ENCODE data around the gene ITPK1.

ITPK1 gene

GRCh38 chr14:93028724-93029076, 87.0 kb downstream of the ITPK1 start:
- no peak for TF ChIP-seq TAF1 (IDR thresholded peaks at IDR 0.05; ENCODE audit: low read depth)

DNA sequence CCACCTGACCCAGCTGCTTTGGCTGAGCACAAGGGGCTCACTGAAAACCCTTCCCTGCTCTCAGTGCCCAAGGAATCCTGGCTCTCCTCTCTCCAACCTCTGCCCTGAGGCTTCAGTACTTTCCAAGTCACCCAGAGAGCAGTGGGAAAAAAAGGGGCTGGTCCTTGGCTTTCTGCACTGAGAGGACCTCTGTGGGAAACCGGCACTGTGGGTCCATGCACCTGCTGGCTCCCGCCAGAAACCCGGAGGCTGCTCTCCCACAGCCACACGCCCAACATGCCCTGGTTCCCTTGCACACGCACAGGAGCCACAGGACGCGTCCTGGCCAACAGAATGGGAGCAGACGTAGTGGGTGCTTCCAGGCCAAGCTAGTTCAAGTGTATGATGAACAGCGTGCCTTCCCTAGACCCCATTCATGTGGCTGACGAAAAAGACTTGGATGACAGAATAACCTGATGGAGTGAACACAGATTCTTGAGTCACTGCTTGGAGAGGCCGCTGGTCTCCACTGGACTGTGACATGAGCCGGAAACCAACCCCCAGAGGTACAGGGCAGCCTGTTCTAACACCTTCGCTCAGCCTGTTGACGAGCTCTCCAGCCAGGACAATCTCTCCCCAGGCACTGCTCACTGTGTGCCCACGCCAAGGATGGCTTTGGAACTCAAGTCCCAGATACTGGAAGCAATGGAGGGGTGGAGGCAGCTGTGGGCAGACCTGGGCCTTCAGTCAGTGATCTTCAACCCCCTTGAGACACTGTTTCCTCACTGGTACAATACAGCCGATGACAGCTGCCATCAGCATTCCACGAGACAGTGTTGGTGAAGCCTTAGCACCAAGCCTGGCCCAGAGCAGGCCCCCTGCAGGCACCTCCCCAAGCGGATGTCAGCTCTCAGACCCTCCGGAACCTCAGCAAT, 87.7 kb downstream of the ITPK1 start:
- TF ChIP-seq NFIC (IDR thresholded peaks at IDR 0.05) (no peak), CEBPB (IDR thresholded peaks at IDR 0.05) (no peak), EGR1 (IDR thresholded peaks at IDR 0.05) (no peak), REST (IDR thresholded peaks at IDR 0.05; ENCODE audit: low read depth) (no peak), TEAD4 (IDR thresholded peaks at IDR 0.05) (no peak), YY1 (IDR thresholded peaks at IDR 0.05; ENCODE audit: low read depth) (no peak), ZBTB7A (IDR thresholded peaks at IDR 0.05; ENCODE audit: low read depth) (no peak), CREB1 (IDR thresholded peaks at IDR 0.05; ENCODE audit: low read depth) (no peak), EP300 (IDR thresholded peaks at IDR 0.05; ENCODE audit: borderline replicate concordance) (no peak), FOXM1 (IDR thresholded peaks at IDR 0.05; ENCODE audit: borderline replicate concordance, low read depth) (no peak), RAD21 (IDR thresholded peaks at IDR 0.05; ENCODE audit: low read depth) (no peak), TAF1 (IDR thresholded peaks at IDR 0.05; ENCODE audit: low read depth) (no peak), MAX (IDR thresholded peaks at IDR 0.05) (no peak)

GRCh38 chr14:93026339-93026738, 89.4 kb downstream of the ITPK1 start:
- TF ChIP-seq REST (IDR thresholded peaks at IDR 0.05; ENCODE audit: low read depth) = no peak
- no peak for TF ChIP-seq YY1 (IDR thresholded peaks at IDR 0.05; ENCODE audit: low read depth)
- TF ChIP-seq RAD21 (IDR thresholded peaks at IDR 0.05; ENCODE audit: low read depth) = no peak

DNA sequence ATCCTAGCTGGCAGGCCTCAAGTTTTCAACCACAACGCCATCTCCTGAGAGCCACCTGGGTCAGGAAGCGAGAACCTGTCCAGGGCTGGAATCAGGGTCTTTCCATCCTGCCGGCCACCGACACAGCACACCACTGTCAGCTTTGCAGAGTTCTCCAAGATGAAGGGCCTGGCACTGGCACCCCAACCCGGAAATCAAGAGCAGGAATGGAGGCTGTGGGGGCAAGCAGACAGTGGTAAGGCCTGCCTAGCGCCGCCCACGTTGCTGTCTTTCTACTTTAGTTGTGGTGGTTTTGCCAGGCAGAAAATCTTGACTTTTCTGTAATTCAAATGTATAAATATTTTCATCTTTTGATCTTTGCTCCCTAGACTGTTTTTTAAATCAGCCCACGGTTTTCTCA, 90.7 kb downstream of the ITPK1 start:
- TF ChIP-seq RAD21 (IDR thresholded peaks at IDR 0.05; ENCODE audit: low read depth) = no peak
- no peak for TF ChIP-seq NFIC (IDR thresholded peaks at IDR 0.05)
- no peak for TF ChIP-seq ZBTB7A (IDR thresholded peaks at IDR 0.05; ENCODE audit: low read depth)
- TF ChIP-seq MAX (IDR thresholded peaks at IDR 0.05) = no peak
- TF ChIP-seq FOXM1 (IDR thresholded peaks at IDR 0.05; ENCODE audit: borderline replicate concordance, low read depth) = no peak
- TF ChIP-seq EGR1 (IDR thresholded peaks at IDR 0.05) = no peak
- TF ChIP-seq USF1 (IDR thresholded peaks at IDR 0.05) = no peak
- TF ChIP-seq CEBPB (IDR thresholded peaks at IDR 0.05) = no peak
- no peak for TF ChIP-seq TCF12 (IDR thresholded peaks at IDR 0.05; ENCODE audit: low read depth)
- TF ChIP-seq EP300 (IDR thresholded peaks at IDR 0.05; ENCODE audit: borderline replicate concordance) = no peak
- no peak for TF ChIP-seq TEAD4 (IDR thresholded peaks at IDR 0.05)

DNA sequence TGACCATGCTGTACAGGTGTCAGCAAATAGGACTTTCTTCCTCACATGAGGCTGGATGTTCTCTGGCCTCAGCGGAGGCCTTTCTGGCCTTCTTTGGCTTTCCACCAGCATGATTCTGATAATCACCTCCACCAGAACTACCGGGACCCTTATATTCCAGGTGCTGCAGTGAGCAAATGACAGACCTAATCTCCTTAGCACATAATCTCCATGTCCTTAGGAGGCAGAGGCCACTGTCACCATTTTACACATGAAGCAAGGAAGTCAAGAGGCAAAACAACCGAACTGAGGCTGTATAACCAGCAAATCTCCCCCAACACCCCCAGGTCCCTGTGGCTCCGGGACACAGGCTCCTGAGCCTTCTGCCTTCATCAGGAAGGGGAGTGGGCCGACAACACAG, 91.2 kb downstream of the ITPK1 start:
- TF ChIP-seq EGR1 (IDR thresholded peaks at IDR 0.05) (no peak), USF1 (IDR thresholded peaks at IDR 0.05) (no peak), ZBTB7A (IDR thresholded peaks at IDR 0.05; ENCODE audit: low read depth) (no peak), TAF1 (IDR thresholded peaks at IDR 0.05; ENCODE audit: low read depth) (no peak), CREB1 (IDR thresholded peaks at IDR 0.05; ENCODE audit: low read depth) (no peak), YY1 (IDR thresholded peaks at IDR 0.05; ENCODE audit: low read depth) (no peak), FOXM1 (IDR thresholded peaks at IDR 0.05; ENCODE audit: borderline replicate concordance, low read depth) (no peak), MAX (IDR thresholded peaks at IDR 0.05) (no peak), TCF12 (IDR thresholded peaks at IDR 0.05; ENCODE audit: low read depth) (no peak), TEAD4 (IDR thresholded peaks at IDR 0.05) (no peak), EP300 (IDR thresholded peaks at IDR 0.05; ENCODE audit: borderline replicate concordance) (no peak), RAD21 (IDR thresholded peaks at IDR 0.05; ENCODE audit: low read depth) (no peak), CEBPB (IDR thresholded peaks at IDR 0.05) (no peak)

Data from Ishikawa (cell line).